Neural progenitor cell (in vitro differentiated cells): Measurements from ENCODE around the gene RPL26. TPM values are rescaled to one million over a fixed set of nuclear protein-coding genes. Genes with fewer than 3 reads are reported as not detected.
"Not testable (repeated sequence)": the region's sequence is repeated elsewhere in the genome, so short reads cannot be mapped to it uniquely, and the experiment has no call there.

ENCODE experiments used
- DNase-seq: peaks from one replicate; pipeline ENCODE4 v3.0.0-alpha.2; 2016; ENCODE audit warnings: low spot score
- H2AFZ ChIP-seq: fragments of 200-600 bp; sonication (generic); replicated peaks from 2 replicates; pipeline ENCODE4 v1.6.1; 2016; ENCODE audit warnings: antibody characterized with exemption
- H3F3A ChIP-seq: fragments of 200-600 bp; sonication (generic); 2 replicates; pipeline ENCODE4 v1.6.1; 2016; ENCODE audit warnings: antibody characterized with exemption, low read depth
- H3K27ac ChIP-seq: fragments of 200-600 bp; sonication (generic); 2 replicates; pipeline ENCODE4 v1.5.1; 2016; ENCODE audit warnings: mild to moderate bottlenecking
- H3K27me3 ChIP-seq: fragments of 200-600 bp; sonication (generic); 2 replicates; pipeline ENCODE4 v1.6.1; 2016; ENCODE audit warnings: mild to moderate bottlenecking, moderate library complexity
- H3K36me3 ChIP-seq: fragments of 200-600 bp; sonication (generic); 2 replicates; pipeline ENCODE4 v1.5.1; 2016
- H3K4me1 ChIP-seq: fragments of 200-600 bp; sonication (generic); 2 replicates; pipeline ENCODE4 v1.6.1; 2016; ENCODE audit warnings: mixed run types
- H3K4me2 ChIP-seq: fragments of 200-600 bp; sonication (generic); 2 replicates; pipeline ENCODE4 v1.6.1; 2016
- H3K4me3 ChIP-seq: fragments of 200-600 bp; sonication (generic); 2 replicates; pipeline ENCODE4 v1.5.1; 2016
- H3K79me2 ChIP-seq: fragments of 200-600 bp; sonication (generic); 2 replicates; pipeline ENCODE4 v1.6.1; 2016; ENCODE audit warnings: low read depth
- H3K9ac ChIP-seq: fragments of 200-600 bp; sonication (generic); 2 replicates; pipeline ENCODE4 v1.6.1; 2016
- H3K9me3 ChIP-seq: fragments of 200-600 bp; sonication (generic); 2 replicates; pipeline ENCODE4 v1.5.1; 2016; ENCODE audit warnings: low read depth
- H4K20me1 ChIP-seq: fragments of 200-600 bp; sonication (generic); 2 replicates; pipeline ENCODE4 v1.6.1; 2016; ENCODE audit warnings: low read depth
- H3K27ac Mint-ChIP-seq: 3 replicates; pipeline ENCODE4 v1.8.0; 2021; ENCODE audit warnings: mixed read lengths
- H3K27me3 Mint-ChIP-seq: 2 replicates; pipeline ENCODE4 v1.8.0; 2022; ENCODE audit warnings: low read depth, mild to moderate bottlenecking, inconsistent platforms, moderate library complexity, mixed read lengths; ENCODE audit not compliant: insufficient read depth
- H3K36me3 Mint-ChIP-seq: 3 replicates; pipeline ENCODE4 v1.8.0; 2021; ENCODE audit warnings: mixed read lengths
- H3K4me1 Mint-ChIP-seq: 3 replicates; pipeline ENCODE4 v1.8.0; 2021; ENCODE audit warnings: mixed read lengths
- H3K4me3 Mint-ChIP-seq: 3 replicates; pipeline ENCODE4 v1.8.0; 2021; ENCODE audit warnings: mild to moderate bottlenecking, moderate library complexity, mixed read lengths
- H3K9me3 Mint-ChIP-seq: 3 replicates; pipeline ENCODE4 v1.8.0; 2020; ENCODE audit warnings: mixed read lengths
- EZH2 ChIP-seq: fragments of 200-600 bp; sonication (generic); IDR thresholded peaks from 2 replicates; pipeline ENCODE4 v1.6.1; 2017; ENCODE audit warnings: antibody characterized with exemption, mild to moderate bottlenecking, moderate library complexity
- EZH2phosphoT487 ChIP-seq: fragments of 200-600 bp; sonication (generic); IDR thresholded peaks from 2 replicates; pipeline ENCODE4 v1.6.1; 2017; ENCODE audit warnings: antibody characterized with exemption
- total RNA-seq: library from RNA; depleted of rRNA; stranded (reverse); fragments of >200 nt; gene quantifications from 2 replicates; pipeline ENCODE4 v1.2.3, GENCODE V29; 2015; ENCODE audit warnings: low replicate concordance
- TF ChIP-seq, protein P1 (sequence below): fragments of 200-600 bp; sonication (generic); IDR thresholded peaks from 2 replicates; pipeline ENCODE4 v1.5.1; 2017; ENCODE audit warnings: antibody characterized with exemption, mild to moderate bottlenecking

The RPL26 gene
- total RNA-seq, 1 donor from 2014 or later, result 8,768 TPM

DNA sequence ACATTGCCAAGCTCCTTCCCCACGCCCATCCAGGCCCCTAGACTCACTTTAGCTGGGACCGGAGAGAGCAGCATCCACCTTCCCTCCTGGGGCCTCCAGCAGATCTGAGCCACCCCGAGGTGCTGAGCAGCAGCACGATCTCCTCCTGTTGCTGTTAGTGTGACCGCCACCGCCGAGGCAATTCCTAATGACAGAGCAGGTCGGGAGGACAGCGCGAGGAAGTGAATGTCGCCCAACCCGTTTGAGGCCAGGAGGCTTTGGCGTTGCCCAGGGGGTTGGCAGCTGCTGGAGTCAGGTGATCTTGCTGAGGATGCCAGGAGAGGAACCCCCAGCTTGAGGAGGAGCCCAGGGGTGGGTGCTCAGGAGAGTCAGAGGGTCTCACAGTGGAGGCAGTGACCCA, 14.6 kb upstream of the RPL26 start, which contains the start of gene RNF222:
TSS of gene RNF222 (minus strand) at position 192 of the 400 bp plus-strand sequence. CDS start 4,366 bp downstream, outside the sequence.
- TF ChIP-seq EZH2phosphoT487 (no peak), EZH2 (no peak)
- TF ChIP-seq, protein P1, sequence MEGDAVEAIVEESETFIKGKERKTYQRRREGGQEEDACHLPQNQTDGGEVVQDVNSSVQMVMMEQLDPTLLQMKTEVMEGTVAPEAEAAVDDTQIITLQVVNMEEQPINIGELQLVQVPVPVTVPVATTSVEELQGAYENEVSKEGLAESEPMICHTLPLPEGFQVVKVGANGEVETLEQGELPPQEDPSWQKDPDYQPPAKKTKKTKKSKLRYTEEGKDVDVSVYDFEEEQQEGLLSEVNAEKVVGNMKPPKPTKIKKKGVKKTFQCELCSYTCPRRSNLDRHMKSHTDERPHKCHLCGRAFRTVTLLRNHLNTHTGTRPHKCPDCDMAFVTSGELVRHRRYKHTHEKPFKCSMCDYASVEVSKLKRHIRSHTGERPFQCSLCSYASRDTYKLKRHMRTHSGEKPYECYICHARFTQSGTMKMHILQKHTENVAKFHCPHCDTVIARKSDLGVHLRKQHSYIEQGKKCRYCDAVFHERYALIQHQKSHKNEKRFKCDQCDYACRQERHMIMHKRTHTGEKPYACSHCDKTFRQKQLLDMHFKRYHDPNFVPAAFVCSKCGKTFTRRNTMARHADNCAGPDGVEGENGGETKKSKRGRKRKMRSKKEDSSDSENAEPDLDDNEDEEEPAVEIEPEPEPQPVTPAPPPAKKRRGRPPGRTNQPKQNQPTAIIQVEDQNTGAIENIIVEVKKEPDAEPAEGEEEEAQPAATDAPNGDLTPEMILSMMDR, result no peak
- Histone ChIP-seq H3K79me2 (no peaks in the 10 kb centered on the region), H3K9me3 (no peaks in the 10 kb centered on the region), H3K27ac (no peak within 1 kb of the TSS), H2AFZ (no peak within 1 kb of the TSS), H4K20me1 (no peaks in the 10 kb centered on the region), H3K27me3 (peaks cover 19% of the 10 kb centered on the region), H3K4me2 (no peak within 1 kb of the TSS), H3K36me3 (no peaks in the 10 kb centered on the region), H3F3A (no peaks in the 10 kb centered on the region), H3K4me3 (no peak within 1 kb of the TSS), H3K4me1 (no peaks in the 10 kb centered on the region), H3K9ac (no peak within 1 kb of the TSS)
- H3K9me3 Mint-ChIP-seq, result no peaks in the 10 kb centered on the region
- peak within 1 kb of the TSS; percentile 31 for H3K4me3 Mint-ChIP-seq
- no peak within 1 kb of the TSS for H3K27ac Mint-ChIP-seq
- H3K27me3 Mint-ChIP-seq, result peaks cover 11% of the 10 kb centered on the region
- DNase-seq, result no peak
- no peaks in the 10 kb centered on the region for H3K36me3 Mint-ChIP-seq
- H3K4me1 Mint-ChIP-seq, result no peaks in the 10 kb centered on the region

DNA sequence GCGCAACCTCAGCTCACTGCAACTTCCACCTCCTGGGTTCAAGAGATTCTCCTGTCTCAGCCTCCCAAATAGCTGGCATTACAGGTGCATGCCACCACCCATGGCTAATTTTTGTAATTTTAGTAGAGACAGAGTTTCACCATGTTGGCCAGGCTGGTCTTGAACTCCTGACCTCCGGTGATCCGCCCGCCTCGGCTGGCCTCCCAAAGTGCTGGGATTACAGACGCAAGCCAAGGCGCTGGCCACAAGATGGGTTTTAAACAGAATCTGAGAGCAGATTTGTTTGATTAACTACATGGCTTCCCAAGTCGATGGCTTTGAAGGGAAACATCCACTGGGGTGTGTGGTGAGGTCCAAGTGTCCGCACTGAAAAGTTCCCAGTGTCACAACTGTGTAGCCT, 11.5 kb upstream of the RPL26 start:
- not testable (repeated sequence) for H3K9me3 Mint-ChIP-seq, H3K36me3 Mint-ChIP-seq, H3K4me3 Mint-ChIP-seq, H3K4me1 ChIP-seq, H3K27ac ChIP-seq, H4K20me1 ChIP-seq, H3F3A ChIP-seq, H2AFZ ChIP-seq, DNase-seq, H3K4me3 ChIP-seq, H3K4me2 ChIP-seq, H3K27ac Mint-ChIP-seq, H3K27me3 Mint-ChIP-seq, H3K79me2 ChIP-seq, H3K36me3 ChIP-seq, H3K4me1 Mint-ChIP-seq, H3K9me3 ChIP-seq, H3K9ac ChIP-seq
- H3K27me3 ChIP-seq, result peaks cover 19% of the 10 kb centered on the region

DNA sequence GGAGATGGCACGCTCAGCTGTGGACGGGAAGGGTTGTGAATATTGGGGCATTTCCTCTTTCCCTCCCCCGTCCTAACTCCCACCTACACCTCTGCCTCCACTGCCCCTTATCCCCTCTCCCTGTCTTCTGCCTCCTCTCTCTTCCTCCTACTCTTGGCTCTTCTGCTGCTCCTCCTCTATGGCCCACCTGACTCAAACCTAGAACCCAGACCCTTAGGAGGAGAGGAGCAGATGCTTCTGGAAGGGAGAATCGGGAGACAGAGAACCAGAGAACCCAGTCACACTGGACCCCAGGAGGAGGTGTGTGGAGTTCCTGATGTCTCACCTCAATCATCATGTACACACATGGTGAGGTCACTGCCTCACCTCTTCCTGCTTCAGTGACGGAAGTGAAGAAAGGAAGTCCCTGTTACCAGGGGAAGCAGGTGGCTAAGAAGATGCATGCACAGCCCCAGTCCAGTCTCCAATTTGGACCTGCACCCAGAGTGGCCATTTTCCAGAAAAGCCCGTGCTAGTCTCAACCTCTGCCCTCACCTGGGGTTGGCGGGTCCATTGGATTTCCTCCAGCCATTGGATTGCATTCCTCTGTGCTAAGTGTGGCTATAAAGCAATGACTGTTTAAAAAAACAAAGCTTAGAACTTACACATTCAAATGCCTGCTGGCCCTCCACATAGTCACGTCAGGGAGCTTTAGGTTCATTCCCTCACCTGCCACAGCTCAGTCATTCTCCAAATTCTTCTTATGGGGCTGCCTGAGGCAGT, 10.7 kb upstream of the RPL26 start:
- no peak overlapping the region for H3K27ac ChIP-seq
- no peak overlapping the region for H2AFZ ChIP-seq
- Mint-ChIP-seq H3K4me1 (no peaks in the 10 kb centered on the region), H3K36me3 (no peaks in the 10 kb centered on the region), H3K4me3 (no peak overlapping the region), H3K27ac (no peak overlapping the region), H3K27me3 (peaks cover 10% of the 10 kb centered on the region), H3K9me3 (no peaks in the 10 kb centered on the region)
- H3K27me3 ChIP-seq, result peaks cover 19% of the 10 kb centered on the region
- H3K4me3 ChIP-seq, result no peak overlapping the region
- no peak overlapping the region for H3K4me2 ChIP-seq
- no peak overlapping the region for H3K9ac ChIP-seq
- no peaks in the 10 kb centered on the region for H3F3A ChIP-seq
- no peaks in the 10 kb centered on the region for H3K9me3 ChIP-seq
- no peak for TF ChIP-seq EZH2
- TF ChIP-seq, protein P1, result no peak
- TF ChIP-seq EZH2phosphoT487, result no peak
- no peaks in the 10 kb centered on the region for H3K79me2 ChIP-seq
- DNase-seq, result no peak
- no peaks in the 10 kb centered on the region for H3K4me1 ChIP-seq
- H3K36me3 ChIP-seq, result no peaks in the 10 kb centered on the region
- no peaks in the 10 kb centered on the region for H4K20me1 ChIP-seq

DNA sequence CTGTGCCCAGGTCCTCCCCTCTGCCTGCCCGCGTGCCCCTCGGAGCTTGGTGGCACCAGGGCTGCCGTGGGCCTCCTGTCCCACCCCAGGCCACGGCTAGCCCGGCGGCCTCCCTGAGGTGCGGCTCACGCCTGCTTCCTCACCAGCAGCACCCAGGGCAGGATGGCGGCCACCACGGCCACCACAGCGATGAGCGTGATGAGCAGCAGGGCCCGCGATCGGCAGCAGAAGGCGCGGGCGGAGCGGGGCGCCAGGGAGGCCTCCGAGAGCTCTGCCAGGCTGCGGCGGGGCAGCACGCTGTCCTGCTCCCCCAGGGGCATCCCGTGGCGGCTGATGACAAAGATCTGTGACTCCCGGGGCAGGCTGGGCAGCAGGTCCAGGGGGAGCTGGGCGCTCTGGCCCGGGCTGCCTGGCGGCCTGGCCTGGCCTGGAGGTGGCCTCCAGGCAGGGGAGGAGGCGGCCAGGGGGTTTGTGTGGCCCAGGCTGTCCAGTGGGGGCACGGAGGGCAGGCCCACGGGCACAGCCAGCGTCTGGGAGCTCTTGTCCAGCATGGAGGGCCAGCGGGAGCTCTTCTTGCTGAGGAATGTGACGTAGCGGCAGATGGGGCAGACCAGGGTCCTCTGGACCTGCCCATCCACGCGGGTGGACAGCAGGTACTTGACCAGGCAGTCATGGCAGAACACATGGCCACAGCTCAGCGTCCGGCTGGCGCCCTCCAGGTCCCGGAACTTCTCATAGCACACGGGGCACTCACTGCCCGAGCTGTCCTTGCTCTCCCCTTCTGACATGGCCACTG, 9.9 kb upstream of the RPL26 start:
- Mint-ChIP-seq H3K27ac (no peak overlapping the region), H3K27me3 (peaks cover 10% of the 10 kb centered on the region), H3K4me3 (no peak overlapping the region), H3K9me3 (no peaks in the 10 kb centered on the region), H3K4me1 (no peaks in the 10 kb centered on the region), H3K36me3 (no peaks in the 10 kb centered on the region)
- Histone ChIP-seq H3K27me3 (peaks cover 19% of the 10 kb centered on the region), H4K20me1 (no peaks in the 10 kb centered on the region), H3K4me3 (no peak overlapping the region), H3K9me3 (no peaks in the 10 kb centered on the region), H3K4me2 (no peak overlapping the region), H3K9ac (no peak overlapping the region), H3K27ac (no peak overlapping the region), H3K79me2 (no peaks in the 10 kb centered on the region), H3K4me1 (no peaks in the 10 kb centered on the region), H2AFZ (no peak overlapping the region), H3F3A (no peaks in the 10 kb centered on the region), H3K36me3 (no peaks in the 10 kb centered on the region)
- no peak for TF ChIP-seq EZH2
- TF ChIP-seq, protein P1, result no peak
- TF ChIP-seq EZH2phosphoT487, result no peak
- DNase-seq, result no peak
